Trophoblast cell (in vitro differentiated cells and primary cell): ENCODE data around the gene RRAGD.

Experiments
- DNase-seq, 2 donors: peaks; one replicate each; pipeline ENCODE4 v3.0.0-alpha.2; 2016
- H2AFZ ChIP-seq: 2 replicates; pipeline ENCODE4 v1.6.1; 2013; ENCODE audit warnings: low read length, moderate library complexity, mild to moderate bottlenecking; ENCODE audit not compliant: insufficient read depth, poor library complexity
- H2AK5ac ChIP-seq: 2 replicates; pipeline ENCODE4 v1.6.1; 2013; ENCODE audit warnings: mild to moderate bottlenecking, low read length
- H2BK120ac ChIP-seq: 2 replicates; pipeline ENCODE4 v1.6.1; 2013; ENCODE audit warnings: low read length, mild to moderate bottlenecking, moderate library complexity; ENCODE audit not compliant: insufficient read depth, poor library complexity
- H2BK12ac ChIP-seq: 2 replicates; pipeline ENCODE4 v1.6.1; 2013; ENCODE audit warnings: mild to moderate bottlenecking, low read length, moderate library complexity
- H2BK5ac ChIP-seq: 2 replicates; pipeline ENCODE4 v1.6.1; 2013; ENCODE audit warnings: low read length, low read depth, moderate library complexity, mild to moderate bottlenecking; ENCODE audit not compliant: poor library complexity
- H3K14ac ChIP-seq: 2 replicates; pipeline ENCODE4 v1.6.1; 2013; ENCODE audit warnings: mild to moderate bottlenecking, low read length
- H3K18ac ChIP-seq: 2 replicates; pipeline ENCODE4 v1.6.1; 2013; ENCODE audit warnings: mild to moderate bottlenecking, low read length
- H3K23ac ChIP-seq: 2 replicates; pipeline ENCODE4 v1.6.1; 2013; ENCODE audit warnings: low read length
- H3K27ac ChIP-seq: 2 replicates; pipeline ENCODE4 v1.5.1; 2013; ENCODE audit warnings: low read depth, mild to moderate bottlenecking, inconsistent platforms, low read length, moderate library complexity
- H3K27me3 ChIP-seq: 2 replicates; pipeline ENCODE4 v1.6.1; 2013; ENCODE audit warnings: inconsistent platforms, mild to moderate bottlenecking, low read length, moderate library complexity; ENCODE audit not compliant: insufficient read depth
- H3K36me3 ChIP-seq, 2 experiments: 1 replicate in 1 of 2; 2 replicates in 1 of 2; pipeline ENCODE4 v1.6.1; 2013; ENCODE audit warnings: low read length in 2 of 2, mild to moderate bottlenecking in 2 of 2, moderate library complexity in 1 of 2; ENCODE audit not compliant: insufficient read depth in 2 of 2, control insufficient read depth in 1 of 2
- H3K4ac ChIP-seq: 2 replicates; pipeline ENCODE4 v1.6.1; 2013; ENCODE audit warnings: low read depth, mild to moderate bottlenecking, low read length, moderate library complexity
- H3K4me1 ChIP-seq, 2 experiments: 1 replicate in 1 of 2; 2 replicates in 1 of 2; pipeline ENCODE4 v1.6.1; 2013; ENCODE audit warnings: low read length in 2 of 2, mild to moderate bottlenecking in 2 of 2, moderate library complexity in 1 of 2; ENCODE audit not compliant: insufficient read depth in 2 of 2, control insufficient read depth in 1 of 2
- H3K4me2 ChIP-seq: 2 replicates; pipeline ENCODE4 v1.6.1; 2013; ENCODE audit warnings: inconsistent platforms, mild to moderate bottlenecking, low read length, moderate library complexity
- H3K4me3 ChIP-seq: 2 replicates; pipeline ENCODE4 v1.5.1; 2013; ENCODE audit warnings: mild to moderate bottlenecking, low read depth, low read length, inconsistent platforms
- H3K79me1 ChIP-seq: one replicate; pipeline ENCODE4 v1.6.1; 2013; ENCODE audit warnings: low read length
- H3K79me2 ChIP-seq: 2 replicates; pipeline ENCODE4 v1.6.1; 2013; ENCODE audit warnings: low read length, mild to moderate bottlenecking; ENCODE audit not compliant: control insufficient read depth, insufficient read depth, poor library complexity
- H3K9ac ChIP-seq: 2 replicates; pipeline ENCODE4 v1.6.1; 2013; ENCODE audit warnings: mild to moderate bottlenecking, low read length
- H3K9me3 ChIP-seq: 2 replicates; pipeline ENCODE4 v1.6.1; 2013; ENCODE audit warnings: low read depth, mild to moderate bottlenecking, control low read depth, inconsistent platforms, low read length; ENCODE audit not compliant: insufficient read depth
- H4K12ac ChIP-seq: 2 replicates; pipeline ENCODE4 v1.6.1; 2013; ENCODE audit warnings: low read depth, mild to moderate bottlenecking, low read length, moderate library complexity
- H4K8ac ChIP-seq: 2 replicates; pipeline ENCODE4 v1.6.1; 2013; ENCODE audit warnings: low read depth, mild to moderate bottlenecking, low read length, moderate library complexity
- H4K91ac ChIP-seq: one replicate; pipeline ENCODE4 v1.6.1; 2013; ENCODE audit warnings: low read depth, mild to moderate bottlenecking, low read length, moderate library complexity
- WGBS: extraction: QIAGEN DNeasy Blood & Tissue Kit; methylation state at CpG from one replicate; pipeline ENCODE4 v1.1.7; 2013; ENCODE audit warnings: missing lambda C conversion rate; ENCODE audit not compliant: insufficient read length, insufficient coverage; ENCODE audit errors: extremely low coverage; 5-methylcytosine and 5-hydroxymethylcytosine counted together

Gene RRAGD

DNA sequence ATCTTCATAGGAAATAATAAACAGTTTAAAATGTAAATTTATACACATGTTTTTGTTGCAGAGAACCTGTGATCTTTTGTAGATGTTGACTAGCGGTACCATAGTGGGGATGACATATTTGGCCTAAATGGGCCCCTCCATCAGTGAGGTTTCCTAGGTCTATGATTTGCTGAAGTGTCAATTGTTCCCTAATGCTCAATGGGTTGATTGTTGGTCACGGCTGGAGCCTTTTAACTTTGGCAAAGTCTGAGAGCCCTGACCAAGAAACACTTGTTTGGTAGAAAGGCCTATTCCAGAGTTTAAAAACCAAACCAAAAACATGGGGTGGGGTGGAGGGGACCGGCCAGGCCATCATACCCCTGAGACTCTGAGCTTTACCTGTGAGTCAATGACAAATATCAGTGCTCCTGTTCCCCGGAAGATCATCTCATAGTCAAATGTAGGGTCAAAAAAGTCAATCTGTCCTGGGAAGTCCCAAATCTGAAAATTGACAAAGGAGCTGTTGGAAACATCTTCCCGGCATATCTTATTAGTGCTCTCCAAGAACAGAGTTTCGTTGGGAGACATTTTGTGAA is 25.1 kb downstream of the RRAGD start:
- Histone ChIP-seq H4K91ac (no peak overlapping the region), H4K12ac (no peak overlapping the region), H3K79me1 (no peaks in the 10 kb centered on the region), H3K36me3 (no peaks in the 10 kb centered on the region), H3K27me3 (no peaks in the 10 kb centered on the region), H3K4me2 (no peak overlapping the region), H2BK120ac (no peak overlapping the region), H2AK5ac (no peak overlapping the region), H3K4ac (no peak overlapping the region), H3K79me2 (no peaks in the 10 kb centered on the region), H3K9ac (no peak overlapping the region), H3K14ac (no peak overlapping the region), H3K18ac (no peak overlapping the region), H2BK5ac (no peak overlapping the region), H2BK12ac (no peak overlapping the region), H3K4me1 (peaks cover 0 to 3% of the 10 kb centered on the region in 2 experiments), H3K9me3 (no peaks in the 10 kb centered on the region), H3K4me3 (no peak overlapping the region), H2AFZ (no peak overlapping the region), H3K23ac (no peak overlapping the region), H3K27ac (no peak overlapping the region), H4K8ac (no peak overlapping the region)
- WGBS, result no CpG with 5 or more reads among the region's 6 CpGs
- DNase-seq, result no peak

DNA sequence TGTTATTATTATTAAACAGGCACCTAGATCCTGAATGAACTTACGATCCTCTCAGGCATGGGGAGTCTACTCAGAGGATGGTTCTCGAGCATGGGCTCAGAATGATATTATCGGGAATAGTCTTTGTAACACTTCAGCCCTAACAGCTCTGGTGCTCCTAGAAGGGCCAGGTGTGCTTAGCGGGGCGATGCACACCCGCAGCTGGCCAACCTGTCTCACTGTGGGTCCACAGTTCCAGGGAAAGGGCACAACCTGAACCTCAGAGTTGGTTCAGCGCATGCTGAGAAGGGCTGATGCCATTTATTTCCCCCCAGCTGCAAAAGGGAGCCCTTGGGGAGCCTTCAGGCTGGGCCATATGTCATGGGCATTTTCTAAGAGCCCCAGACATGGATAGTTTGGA is 26.2 kb downstream of the RRAGD start:
- Histone ChIP-seq H4K8ac (no peak overlapping the region), H2BK5ac (no peak overlapping the region), H3K23ac (no peak overlapping the region), H2BK120ac (no peak overlapping the region), H2BK12ac (no peak overlapping the region), H3K79me2 (no peaks in the 10 kb centered on the region), H4K91ac (no peak overlapping the region), H3K27ac (no peak overlapping the region), H3K4me3 (no peak overlapping the region), H2AK5ac (no peak overlapping the region), H3K4me1 (peaks cover 0 to 3% of the 10 kb centered on the region in 2 experiments), H3K79me1 (no peaks in the 10 kb centered on the region), H3K27me3 (no peaks in the 10 kb centered on the region), H3K36me3 (no peaks in the 10 kb centered on the region), H3K18ac (no peak overlapping the region), H4K12ac (no peak overlapping the region), H3K14ac (no peak overlapping the region), H3K9me3 (no peaks in the 10 kb centered on the region), H3K4ac (no peak overlapping the region), H2AFZ (no peak overlapping the region), H3K9ac (no peak overlapping the region), H3K4me2 (no peak overlapping the region)
- DNase-seq, result no peak
- no CpG with 5 or more reads among the region's 7 CpGs for WGBS

DNA sequence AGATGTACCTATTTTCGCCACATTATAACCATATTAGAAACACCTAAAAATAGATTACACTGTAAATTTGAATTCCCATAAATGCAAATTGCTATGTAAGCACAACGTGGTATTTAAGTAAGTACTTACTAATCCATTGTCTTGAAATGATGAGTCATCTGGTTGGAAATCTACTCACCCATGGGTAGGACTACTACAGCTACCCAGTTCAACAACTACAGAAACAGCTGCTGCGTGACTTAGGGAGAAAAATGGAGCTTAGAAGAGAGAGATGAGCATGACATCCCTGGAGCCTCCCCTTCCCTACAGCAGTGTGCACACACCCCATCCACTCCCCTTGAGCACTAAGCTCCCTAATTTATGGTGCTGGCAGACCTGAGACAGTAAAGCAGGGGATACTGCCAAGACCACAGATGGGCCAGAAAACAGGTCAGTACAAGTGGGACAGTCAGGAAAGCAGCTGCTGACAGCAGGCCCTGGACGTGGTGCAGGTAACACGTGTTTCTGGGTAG is 26.9 kb downstream of the RRAGD start:
- Histone ChIP-seq H2BK120ac (no peak overlapping the region), H4K8ac (no peak overlapping the region), H2AFZ (no peak overlapping the region), H3K27me3 (no peaks in the 10 kb centered on the region), H4K12ac (no peak overlapping the region), H3K9ac (no peak overlapping the region), H4K91ac (no peak overlapping the region), H3K9me3 (no peaks in the 10 kb centered on the region), H2AK5ac (no peak overlapping the region), H3K23ac (no peak overlapping the region), H3K36me3 (no peaks in the 10 kb centered on the region), H3K4me1 (peaks cover 0 to 3% of the 10 kb centered on the region in 2 experiments), H3K79me2 (no peaks in the 10 kb centered on the region), H3K79me1 (no peaks in the 10 kb centered on the region), H3K14ac (no peak overlapping the region), H2BK5ac (no peak overlapping the region), H3K27ac (no peak overlapping the region), H3K4me2 (no peak overlapping the region), H2BK12ac (no peak overlapping the region), H3K4me3 (no peak overlapping the region), H3K18ac (no peak overlapping the region), H3K4ac (no peak overlapping the region)
- DNase-seq, result no peak
- no CpG with 5 or more reads among the region's 5 CpGs for WGBS

DNA sequence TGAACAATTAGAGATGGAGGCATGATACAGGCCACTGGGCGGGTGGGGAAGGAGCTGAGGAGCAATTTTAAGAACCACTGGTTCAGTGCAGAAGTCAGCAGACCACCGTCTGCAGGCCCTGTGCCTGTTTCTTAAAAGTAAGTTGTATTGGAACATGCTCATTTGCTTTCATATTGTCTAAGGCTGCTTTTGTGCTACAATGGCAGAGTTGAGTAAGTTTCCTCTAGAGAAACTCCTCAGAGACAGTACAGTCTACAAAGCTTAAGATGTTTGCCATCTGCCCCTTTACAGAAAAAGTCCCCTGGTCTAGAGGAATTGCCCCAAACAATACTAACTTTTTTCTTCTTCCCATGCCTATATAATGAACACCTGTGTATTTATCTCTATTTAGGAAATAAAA is 31.0 kb downstream of the RRAGD start:
- H3K4me3 ChIP-seq, result no peak overlapping the region
- no peaks in the 10 kb centered on the region for H3K79me1 ChIP-seq
- no peak overlapping the region for H3K18ac ChIP-seq
- no peak overlapping the region for H3K23ac ChIP-seq
- H2AFZ ChIP-seq, result no peak overlapping the region
- no peak overlapping the region for H4K91ac ChIP-seq
- H3K27me3 ChIP-seq, result no peaks in the 10 kb centered on the region
- no peak overlapping the region for H2AK5ac ChIP-seq
- no peaks in the 10 kb centered on the region for H3K36me3 ChIP-seq
- no peak overlapping the region for H3K14ac ChIP-seq
- no CpG with 5 or more reads among the region's 2 CpGs for WGBS
- H3K4me2 ChIP-seq, result no peak overlapping the region
- no peak overlapping the region for H2BK12ac ChIP-seq
- H2BK5ac ChIP-seq, result no peak overlapping the region
- H3K4me1 ChIP-seq, result peaks cover 0 to 3% of the 10 kb centered on the region in 2 experiments
- no peaks in the 10 kb centered on the region for H3K9me3 ChIP-seq
- no peak overlapping the region for H3K9ac ChIP-seq
- H4K12ac ChIP-seq, result no peak overlapping the region
- no peak overlapping the region for H2BK120ac ChIP-seq
- no peaks in the 10 kb centered on the region for H3K79me2 ChIP-seq
- no peak for DNase-seq
- no peak overlapping the region for H3K4ac ChIP-seq
- no peak overlapping the region for H4K8ac ChIP-seq
- no peak overlapping the region for H3K27ac ChIP-seq
